Gastrocnemius medialis (tissue), 4 donors: ENCODE data around the gene APELA.
"Not testable (repeated sequence)": the region's sequence is repeated elsewhere in the genome, so short reads cannot be mapped to it uniquely, and the experiment has no call there.

Source experiments
- CTCF ChIP-seq, 5 experiments: fragments of 450-650 bp in 3 of 5; fragments of 200-600 bp in 2 of 5; sonication (generic) in 2 of 5; IDR thresholded peaks in 4 of 5; conservative IDR thresholded peaks in 1 of 5; 1 replicate in 4 of 5; 2 replicates in 1 of 5; pipeline ENCODE4 v1.5.1; 2016 to 2019; ENCODE audit warnings: antibody characterized with exemption in 5 of 5, mild to moderate bottlenecking in 3 of 5, moderate library complexity in 3 of 5
- POLR2A ChIP-seq, 2 donors: fragments of 450-650 bp; IDR thresholded peaks; one replicate each; pipeline ENCODE4 v1.6.1; 2017; ENCODE audit warnings: antibody characterized with exemption in 2 of 2, mild to moderate bottlenecking in 2 of 2, moderate library complexity in 2 of 2

GRCh38 chr4:164935865-164936606 lies 59.1 kb downstream of the APELA start:
- TF ChIP-seq CTCF (IDR thresholded peaks at IDR 0.05 in 4 of 5, conservative IDR thresholded peaks at IDR 0.05 in 1 of 5); POLR2A (IDR thresholded peaks at IDR 0.05): not testable (repeated sequence)
